Measurements from ENCODE around the gene ITSN2. TPM values are rescaled to one million over a fixed set of nuclear protein-coding genes. Genes with fewer than 3 reads are reported as not detected.
"Not testable (repeated sequence)": the region's sequence is repeated elsewhere in the genome, so short reads cannot be mapped to it uniquely, and the experiment has no call there.

ITSN2 gene
- 10 to 100 TPM; 72.8 to 76.6 TPM for total RNA-seq

DNA sequence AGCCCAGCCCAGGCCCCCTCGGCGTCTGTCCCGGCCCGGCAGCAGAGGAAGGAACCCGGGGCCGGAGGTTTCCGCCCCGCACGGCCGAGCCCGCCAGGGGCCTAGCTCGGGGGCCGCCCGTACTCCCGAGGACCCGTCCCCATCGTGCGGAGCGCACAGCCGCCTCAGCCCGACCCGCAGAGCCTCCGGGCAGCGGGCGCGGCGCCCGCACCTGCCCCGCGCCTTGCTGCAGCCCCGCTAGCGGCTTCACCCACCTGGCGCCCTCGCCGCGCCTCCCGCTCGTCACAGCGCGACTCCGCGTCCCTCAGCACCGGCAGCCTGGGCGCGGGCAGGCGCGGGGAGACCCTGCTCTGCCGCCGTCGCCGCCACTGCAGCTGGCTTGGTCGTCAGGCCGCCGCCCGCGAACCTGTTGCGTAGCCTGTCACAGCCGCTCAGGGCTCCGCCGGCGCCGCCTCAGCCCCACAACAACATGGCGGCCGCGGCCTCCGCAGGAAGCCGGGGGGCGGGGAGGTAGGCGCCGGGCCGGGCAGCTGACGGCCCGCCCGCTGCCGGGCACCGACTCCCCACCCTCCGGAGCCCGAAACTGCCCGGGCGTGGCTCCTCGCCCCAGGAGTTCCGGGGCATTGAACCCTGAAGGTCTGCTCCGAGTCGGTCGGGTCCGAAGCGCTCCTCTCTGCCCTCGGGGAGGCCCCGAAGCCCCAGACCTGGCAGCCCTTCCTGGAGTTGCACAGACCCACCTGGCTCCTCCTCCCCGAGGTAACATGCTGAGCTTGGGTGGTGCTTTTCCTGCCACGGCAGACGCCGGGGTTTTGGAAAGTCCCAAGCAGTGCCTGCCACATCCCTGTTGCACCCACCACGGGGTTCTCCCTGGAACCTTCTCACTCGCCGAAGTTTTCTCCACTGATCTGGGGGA is at the start of gene ITSN2:
Gene ITSN2 (minus strand): TSS at position 487 of the 913 bp plus-strand sequence. CDS start 32,454 bp downstream, outside the sequence.
- CTCF ChIA-PET: interaction anchor here (1.2 to 2.0 kb wide), 3 partner anchors 9 to 19 kb away, joined by 3 to 6 read pairs (median 4); no protein-coding TSS in a partner anchor

DNA sequence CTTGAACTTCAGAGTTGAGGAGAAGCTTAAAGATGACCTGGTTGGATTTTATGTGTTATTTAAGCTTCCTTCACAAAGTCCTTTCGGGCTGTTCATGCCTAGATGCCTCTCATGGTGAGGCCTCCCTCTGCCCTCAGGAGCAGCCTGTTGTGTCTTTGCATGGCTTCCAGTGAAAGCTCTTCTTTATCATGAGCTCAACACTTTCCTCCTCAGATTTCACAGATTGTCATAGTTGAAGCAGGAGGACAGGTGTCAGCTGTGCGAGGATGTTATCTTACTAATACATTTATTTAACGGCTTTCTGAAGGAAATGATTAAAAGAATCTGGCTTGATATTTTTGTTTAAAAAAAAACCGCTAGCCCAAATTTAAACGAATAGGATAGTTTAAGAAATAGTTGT is 48.8 kb upstream of the ITSN2 start:
- no peaks in the 10 kb centered on the region for H3K4me1 Mint-ChIP-seq
- ChIA-PET CTCF (interaction anchor here (0.6 to 3.7 kb wide), 12 partner anchors 15 to 720 kb away, joined by 3 to 26 read pairs (median 3); partner anchors contain the start of gene EFR3B), POLR2A (no interaction called here)
- H3K27ac Mint-ChIP-seq: no peak overlapping the region
- H3K27me3 Mint-ChIP-seq: peaks cover 10% of the 10 kb centered on the region
- no peak overlapping the region for H3K4me3 Mint-ChIP-seq
- no peaks in the 10 kb centered on the region for H3K36me3 Mint-ChIP-seq (ENCODE audit: low read depth)
- no peak for DNase-seq
- no peaks in the 10 kb centered on the region for H3K9me3 Mint-ChIP-seq

More for the DNA sequence above, at the start of gene ITSN2:
- DNase-seq: peak; percentile 79
- POLR2A ChIA-PET: interaction anchor here (0.6 to 1.0 kb wide), 3 partner anchors 9 to 480 kb away, joined by 3 read pairs; no protein-coding TSS in a partner anchor
- Mint-ChIP-seq H3K36me3 (ENCODE audit: low read depth) (peaks cover 14% of the 10 kb centered on the region), H3K4me3 (peak within 1 kb of the TSS; percentile 88), H3K27me3 (peaks cover 2% of the 10 kb centered on the region), H3K9me3 (peaks cover 3% of the 10 kb centered on the region), H3K27ac (peak within 1 kb of the TSS; percentile 97), H3K4me1 (peaks cover 30% of the 10 kb centered on the region)

DNA sequence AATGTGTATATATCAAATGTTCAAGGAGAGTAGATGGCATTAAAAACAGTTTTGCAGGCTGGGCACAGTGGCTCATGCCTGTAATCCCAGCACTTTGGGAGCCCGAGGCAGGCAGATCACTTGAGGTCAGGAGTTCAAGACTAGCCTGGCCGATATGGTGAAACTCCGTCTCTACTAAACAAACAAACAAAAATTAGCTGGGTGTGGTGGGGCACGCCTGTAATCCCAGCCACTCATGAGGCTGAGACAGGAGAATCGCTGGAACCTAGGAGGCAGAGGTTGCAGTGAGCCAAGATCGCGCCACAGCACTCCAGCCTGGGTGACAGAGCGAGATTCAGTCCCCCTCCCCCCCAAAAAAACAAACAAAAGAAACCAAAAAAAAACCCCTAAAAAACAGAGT is 48.4 kb upstream of the ITSN2 start:
- H3K27ac Mint-ChIP-seq; H3K4me1 Mint-ChIP-seq; POLR2A ChIA-PET; H3K4me3 Mint-ChIP-seq; H3K36me3 Mint-ChIP-seq (ENCODE audit: low read depth); DNase-seq; H3K9me3 Mint-ChIP-seq: not testable (repeated sequence)
- CTCF ChIA-PET: interaction anchor here (0.6 to 3.7 kb wide), 8 partner anchors 15 to 721 kb away, joined by 3 to 26 read pairs (median 4); partner anchors contain the start of gene EFR3B
- peaks cover 10% of the 10 kb centered on the region for H3K27me3 Mint-ChIP-seq

DNA sequence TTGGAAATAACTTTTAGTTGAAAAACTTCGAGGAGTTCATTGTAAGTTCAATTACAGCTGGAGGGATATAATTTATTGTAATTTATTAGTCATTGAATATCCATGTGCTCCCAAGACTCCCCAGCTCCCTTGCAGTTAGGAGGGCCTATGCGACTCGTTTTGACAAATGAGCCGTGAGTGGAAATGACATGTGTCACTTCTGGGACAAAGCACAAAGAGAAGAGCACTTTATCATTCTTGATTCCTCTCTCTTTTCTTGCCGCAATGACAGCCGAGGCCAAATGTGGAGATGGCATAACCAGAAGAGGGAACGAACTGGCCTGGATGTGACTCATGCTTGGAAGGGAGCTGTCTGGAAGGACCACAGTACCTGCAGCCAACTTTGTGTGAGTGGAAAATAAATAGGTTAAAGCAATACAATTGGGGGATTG is 44.2 kb upstream of the ITSN2 start:
- POLR2A ChIA-PET: no interaction called here
- H3K4me3 Mint-ChIP-seq: no peak overlapping the region
- H3K27me3 Mint-ChIP-seq: peaks cover 12% of the 10 kb centered on the region
- DNase-seq: no peak
- no peaks in the 10 kb centered on the region for H3K9me3 Mint-ChIP-seq
- H3K27ac Mint-ChIP-seq: no peak overlapping the region
- peaks cover 12% of the 10 kb centered on the region for H3K4me1 Mint-ChIP-seq
- CTCF ChIA-PET: interaction anchor here (0.7 to 1.1 kb wide), 2 partner anchors 43 to 157 kb away, joined by 3 read pairs; no protein-coding TSS in a partner anchor
- H3K36me3 Mint-ChIP-seq (ENCODE audit: low read depth): no peaks in the 10 kb centered on the region

DNA sequence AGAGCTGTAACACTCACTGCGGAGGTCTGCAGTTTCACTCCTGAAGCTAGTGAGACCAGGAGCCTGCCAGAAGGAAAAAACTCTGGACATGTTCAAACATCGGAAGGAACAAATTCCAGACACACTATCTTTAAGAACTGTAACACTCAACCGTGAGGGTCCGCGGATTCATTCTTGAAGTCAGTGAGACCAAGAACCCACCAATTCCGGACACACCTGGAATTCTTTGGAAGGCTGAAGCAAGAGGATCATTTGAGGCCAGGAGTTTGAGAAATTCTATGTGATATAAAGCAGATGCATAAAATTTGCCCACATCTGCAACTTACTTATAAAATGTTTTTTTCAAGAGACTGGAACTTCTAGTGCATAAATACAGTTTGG is 43.5 kb upstream of the ITSN2 start:
- Mint-ChIP-seq H3K27ac (no peak overlapping the region), H3K36me3 (ENCODE audit: low read depth) (no peaks in the 10 kb centered on the region), H3K4me3 (no peak overlapping the region), H3K4me1 (peaks cover 12% of the 10 kb centered on the region), H3K27me3 (peaks cover 11% of the 10 kb centered on the region), H3K9me3 (no peaks in the 10 kb centered on the region)
- POLR2A ChIA-PET: interaction anchor here (0.6 kb wide), 1 partner anchor 135 kb away, joined by 3 read pairs; no protein-coding TSS in a partner anchor
- CTCF ChIA-PET: interaction anchor here (0.6 to 1.1 kb wide), 3 partner anchors 44 to 598 kb away, joined by 3 read pairs; no protein-coding TSS in a partner anchor
- no peak for DNase-seq

DNA sequence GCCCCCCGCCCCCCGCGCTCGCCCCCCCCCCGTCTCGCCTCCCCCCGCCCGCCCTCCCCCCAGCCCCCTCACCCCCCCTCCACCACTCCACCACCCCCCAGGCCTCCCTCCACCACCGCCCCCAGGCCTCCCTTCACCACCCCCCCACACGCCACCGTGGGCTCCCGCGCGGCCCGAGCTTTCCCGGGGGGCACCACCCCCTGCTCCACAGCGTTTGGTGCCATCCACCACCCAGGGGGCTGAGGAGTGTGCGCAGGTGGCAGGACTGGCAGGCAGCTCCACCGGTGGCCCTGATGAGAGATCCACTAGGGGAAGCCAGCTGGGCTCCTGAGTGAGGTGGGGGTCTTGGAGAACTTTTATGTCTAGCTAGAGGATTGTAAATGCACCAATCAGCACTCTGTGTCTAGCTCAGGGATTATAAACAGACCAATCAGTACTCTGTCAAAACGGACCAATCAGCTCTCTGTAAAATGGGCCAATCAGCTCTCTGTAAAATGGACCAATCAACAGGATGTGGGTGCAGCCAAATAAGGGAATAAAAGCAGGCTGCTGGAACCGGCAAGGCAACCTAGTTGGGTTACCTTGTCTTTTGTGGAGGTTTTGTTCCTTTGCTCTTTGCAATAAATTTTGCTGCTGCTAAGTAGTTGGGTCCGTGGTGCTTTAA is 43.0 kb upstream of the ITSN2 start:
- peaks cover 7% of the 10 kb centered on the region for H3K27me3 Mint-ChIP-seq
- POLR2A ChIA-PET: interaction anchor here (0.6 kb wide), 2 partner anchors 44 to 135 kb away, joined by 3 read pairs; no protein-coding TSS in a partner anchor
- no peak overlapping the region for H3K27ac Mint-ChIP-seq

DNA sequence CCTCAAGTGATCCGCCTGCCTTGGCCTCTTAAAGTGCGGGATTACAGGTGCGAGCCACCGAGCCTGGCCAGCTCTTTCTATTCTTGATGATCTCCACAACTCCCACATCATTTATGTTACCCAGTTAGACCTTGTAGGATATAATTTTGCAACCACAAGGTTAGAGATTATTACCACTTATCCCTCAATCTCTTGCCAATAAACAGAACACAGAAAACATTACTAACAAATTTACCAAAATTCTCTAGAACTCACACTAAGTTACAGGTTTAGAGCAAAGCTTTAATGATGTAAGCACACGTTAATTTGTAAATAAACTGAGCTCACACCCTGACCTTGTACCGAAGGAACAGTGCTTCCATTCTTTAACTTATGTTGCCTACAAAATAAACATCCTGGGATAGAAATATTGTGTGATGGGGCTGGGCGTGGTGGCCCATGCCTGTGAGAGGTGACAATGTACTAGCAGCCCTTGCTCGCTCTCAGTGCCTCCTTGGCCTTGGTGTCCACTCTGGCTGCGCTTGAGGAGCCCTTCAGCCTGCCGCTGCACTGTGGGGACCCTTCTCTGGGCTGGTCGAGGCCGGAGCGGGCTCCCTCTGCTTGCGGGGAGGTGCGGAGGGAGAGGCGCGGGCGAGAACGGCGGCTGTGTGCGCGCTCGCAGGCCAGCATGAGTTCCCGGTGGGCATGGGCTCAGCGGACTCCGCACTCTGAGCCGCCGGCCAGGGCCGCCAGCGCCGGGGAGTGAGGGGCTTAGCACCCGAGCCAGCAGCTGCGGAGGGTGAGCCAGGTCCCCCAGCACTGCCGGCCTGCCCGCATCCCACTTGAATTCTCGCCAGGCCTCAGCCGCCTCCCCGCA is 42.1 kb upstream of the ITSN2 start:
- ChIA-PET POLR2A (no interaction called here), CTCF (interaction anchor here (0.5 kb wide), 1 partner anchor 578 kb away, joined by 4 read pairs; no protein-coding TSS in a partner anchor)
- Mint-ChIP-seq H3K4me3 (no peak overlapping the region), H3K27me3 (peaks cover 5% of the 10 kb centered on the region), H3K4me1 (peaks cover 12% of the 10 kb centered on the region), H3K9me3 (no peaks in the 10 kb centered on the region), H3K36me3 (ENCODE audit: low read depth) (no peaks in the 10 kb centered on the region), H3K27ac (no peak overlapping the region)
- DNase-seq: no peak

More for the DNA sequence above, 43.0 kb upstream of the ITSN2 start:
- CTCF ChIA-PET: interaction anchor here (0.6 to 1.1 kb wide), 3 partner anchors 45 to 598 kb away, joined by 3 read pairs; no protein-coding TSS in a partner anchor
- H3K36me3 Mint-ChIP-seq (ENCODE audit: low read depth): no peaks in the 10 kb centered on the region
- DNase-seq: no peak
- no peak overlapping the region for H3K4me3 Mint-ChIP-seq
- peaks cover 12% of the 10 kb centered on the region for H3K4me1 Mint-ChIP-seq
- no peaks in the 10 kb centered on the region for H3K9me3 Mint-ChIP-seq

DNA sequence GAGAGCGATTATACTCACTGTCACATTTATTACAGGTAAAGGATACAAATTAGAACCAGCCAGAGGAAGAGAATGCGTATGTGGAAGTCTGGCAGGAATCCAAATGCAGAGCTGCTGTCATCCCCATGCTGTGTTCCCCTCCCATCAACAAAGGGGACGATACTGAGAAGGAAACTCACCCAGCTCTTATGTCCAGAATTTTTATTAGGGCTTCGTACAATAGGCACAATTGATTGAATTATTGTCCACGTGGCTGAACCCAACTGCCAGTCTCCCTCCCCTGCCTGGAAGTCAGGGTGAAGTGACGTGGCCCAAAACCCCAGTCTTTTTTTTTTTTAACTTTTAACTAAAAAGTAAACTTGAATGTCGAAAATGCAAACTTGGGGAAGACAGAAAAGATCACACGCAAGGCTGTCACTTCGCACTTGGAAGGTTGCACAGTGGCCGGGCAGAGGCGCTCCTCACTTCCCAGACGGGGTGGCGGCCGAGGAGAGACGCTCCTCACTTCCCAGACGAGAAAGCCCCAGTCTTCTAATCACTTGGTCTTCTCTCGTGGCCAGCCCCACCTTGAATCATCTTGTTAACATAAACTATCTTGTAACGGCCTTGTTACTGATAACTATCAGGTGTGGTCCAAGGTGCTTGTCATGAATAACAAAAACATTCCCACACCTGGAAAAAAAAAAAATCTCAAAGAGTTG is 40.0 kb upstream of the ITSN2 start:
- CTCF ChIA-PET: interaction anchor here (0.7 kb wide), 1 partner anchor 726 kb away, joined by 3 read pairs; no protein-coding TSS in a partner anchor
- peaks cover 12% of the 10 kb centered on the region for H3K4me1 Mint-ChIP-seq
- no peak for DNase-seq

DNA sequence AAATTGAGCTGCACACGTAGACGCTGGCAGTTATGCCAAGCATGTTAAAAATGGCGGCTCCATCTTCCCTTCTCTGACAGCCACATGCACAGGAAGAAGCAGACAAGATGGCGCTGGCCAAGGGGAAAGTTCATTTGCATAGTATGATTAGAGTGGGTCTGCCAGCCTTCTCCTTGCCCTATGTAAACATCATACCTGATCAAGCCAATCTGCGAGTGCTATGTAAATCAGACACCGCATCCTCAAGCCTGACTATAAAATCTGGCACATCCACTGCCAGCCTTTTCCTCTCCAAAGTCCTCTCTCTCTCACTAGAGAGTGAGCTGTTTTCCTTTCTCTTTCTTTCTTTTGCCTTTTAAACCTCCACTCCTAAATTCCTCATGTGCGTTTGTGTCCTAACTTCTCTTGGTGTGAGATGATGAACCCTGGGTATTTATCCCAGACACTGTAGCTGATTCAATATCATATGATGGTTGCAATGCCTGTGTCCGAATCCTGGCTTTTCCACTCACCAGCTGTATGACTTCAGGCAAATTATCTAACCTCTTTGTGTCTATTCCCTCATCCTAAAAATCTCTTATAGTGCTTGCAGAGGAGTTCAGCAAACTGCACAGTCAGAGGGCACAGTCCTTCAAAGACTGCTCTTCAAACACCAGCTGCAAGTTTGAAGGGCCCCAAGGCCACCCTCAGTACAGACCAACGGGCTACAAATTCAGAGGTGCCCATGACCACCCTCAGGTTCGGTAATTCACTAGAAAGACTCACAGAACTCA is 39.3 kb upstream of the ITSN2 start:
- POLR2A ChIA-PET: no interaction called here
- no peak overlapping the region for H3K27ac Mint-ChIP-seq
- CTCF ChIA-PET: interaction anchor here (0.7 kb wide), 1 partner anchor 725 kb away, joined by 3 read pairs; no protein-coding TSS in a partner anchor
- H3K4me1 Mint-ChIP-seq: peaks cover 12% of the 10 kb centered on the region
- no peaks in the 10 kb centered on the region for H3K9me3 Mint-ChIP-seq
- no peak for DNase-seq
- H3K27me3 Mint-ChIP-seq: peaks cover 4% of the 10 kb centered on the region
- H3K4me3 Mint-ChIP-seq: no peak overlapping the region
- H3K36me3 Mint-ChIP-seq (ENCODE audit: low read depth): no peaks in the 10 kb centered on the region

More for the DNA sequence above, 40.0 kb upstream of the ITSN2 start:
- Mint-ChIP-seq H3K36me3 (ENCODE audit: low read depth) (no peaks in the 10 kb centered on the region), H3K27me3 (peaks cover 4% of the 10 kb centered on the region), H3K27ac (no peak overlapping the region), H3K4me3 (no peak overlapping the region), H3K9me3 (no peaks in the 10 kb centered on the region)
- POLR2A ChIA-PET: no interaction called here

DNA sequence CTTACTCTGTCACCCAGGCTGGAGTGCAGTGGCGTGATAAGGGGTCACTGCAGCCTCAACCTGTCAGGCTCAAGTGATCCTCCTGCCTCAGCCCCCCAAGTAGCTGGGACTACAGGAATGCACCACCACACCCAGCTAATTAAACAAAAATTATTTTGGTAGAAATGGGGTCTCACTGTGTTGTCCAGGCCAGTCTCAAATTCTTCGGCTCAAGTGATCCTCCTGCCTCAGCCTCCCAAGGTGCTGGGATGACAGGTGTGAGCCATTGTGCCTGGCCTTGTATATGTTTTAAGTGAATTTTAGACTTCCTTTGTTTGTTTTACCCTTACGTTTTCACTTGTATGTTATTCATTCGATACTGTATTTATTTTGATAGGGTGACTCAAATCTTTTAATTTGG is 34.7 kb upstream of the ITSN2 start:
- no peaks in the 10 kb centered on the region for H3K27me3 Mint-ChIP-seq
- ChIA-PET POLR2A (no interaction called here), CTCF (interaction anchor here (0.9 to 1.0 kb wide), 2 partner anchors 11 to 280 kb away, joined by 3 read pairs; no protein-coding TSS in a partner anchor)
- no peaks in the 10 kb centered on the region for H3K36me3 Mint-ChIP-seq (ENCODE audit: low read depth)
- no peak for DNase-seq
- no peaks in the 10 kb centered on the region for H3K9me3 Mint-ChIP-seq
- H3K4me3 Mint-ChIP-seq: no peak overlapping the region
- no peaks in the 10 kb centered on the region for H3K4me1 Mint-ChIP-seq
- H3K27ac Mint-ChIP-seq: no peak overlapping the region

DNA sequence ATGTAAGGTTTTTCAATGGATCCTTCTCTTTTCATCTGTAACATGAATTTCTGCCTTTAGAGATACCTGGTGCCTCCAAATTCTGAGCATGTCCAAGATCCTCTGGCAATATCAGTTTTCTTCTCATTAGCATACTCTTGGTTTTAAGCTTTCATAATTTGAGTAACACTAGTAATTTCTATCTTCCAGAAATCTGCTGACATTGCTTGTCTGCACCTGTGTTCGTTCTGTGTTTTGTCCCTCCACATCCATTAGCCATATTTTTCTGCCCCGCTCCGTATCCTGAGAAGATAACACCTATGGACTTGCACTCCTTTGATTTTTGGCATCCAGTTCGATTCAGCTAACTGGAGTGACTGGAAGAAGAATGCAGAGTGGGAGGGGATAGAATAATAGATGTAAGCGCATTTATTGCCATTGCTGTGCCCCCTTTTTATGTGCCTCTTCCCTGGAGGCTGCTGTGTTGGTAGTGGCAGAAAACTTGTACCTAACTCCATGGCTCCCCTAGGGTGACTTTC is 32.3 kb upstream of the ITSN2 start:
- Mint-ChIP-seq H3K4me3 (no peak overlapping the region), H3K27me3 (no peaks in the 10 kb centered on the region), H3K4me1 (no peaks in the 10 kb centered on the region), H3K36me3 (ENCODE audit: low read depth) (no peaks in the 10 kb centered on the region), H3K27ac (no peak overlapping the region), H3K9me3 (no peaks in the 10 kb centered on the region)
- CTCF ChIA-PET: interaction anchor here (0.6 kb wide), 1 partner anchor 17 kb away, joined by 3 read pairs; no protein-coding TSS in a partner anchor
- no peak for DNase-seq
- POLR2A ChIA-PET: no interaction called here
